GM13976 (cell line): Measurements from ENCODE around the gene ZIM2.

Experiments
- DNase-seq: peaks from one replicate; pipeline ENCODE4 v3.0.0; 2012; ENCODE audit warnings: low spot score
- CTCF ChIP-seq: IDR thresholded peaks from 2 replicates; pipeline ENCODE4 v1.5.1; 2012; ENCODE audit warnings: borderline replicate concordance, mild to moderate bottlenecking; ENCODE audit not compliant: insufficient read depth; ENCODE audit errors: extremely low read depth, missing control alignments, control extremely low read depth
- in situ Hi-C: fragments of 300-500 bp; cut with MboI; formaldehyde crosslinking; loops from one replicate; pipeline ENCODE4 v1.12.0; 2022; ENCODE audit warnings: low sequenced_read_pairs, mixed read lengths, inconsistent platforms; ENCODE audit not compliant: unreplicated experiment

Gene ZIM2

GRCh38 chr19:56835401-56835800 lies 5.1 kb downstream of the ZIM2 start:
- in situ Hi-C loops, result no loop called here
- no peak for TF ChIP-seq CTCF
- no peak for DNase-seq

- no peak for TF ChIP-seq CTCF
- in situ Hi-C loops, result no loop called here
- DNase-seq, result no peak
Measured at GRCh38 chr19:56834564-56835375, 5.8 kb downstream of the ZIM2 start.

- in situ Hi-C loops, result no loop called here
- no peak for TF ChIP-seq CTCF
- DNase-seq, result no peak
Measured at GRCh38 chr19:56832352-56832928, 8.1 kb downstream of the ZIM2 start.

- TF ChIP-seq CTCF, result no peak
- DNase-seq, result no peak
- in situ Hi-C loops, result no loop called here
Measured at GRCh38 chr19:56831255-56831654, 9.3 kb downstream of the ZIM2 start.

- DNase-seq, result no peak
- TF ChIP-seq CTCF, result no peak
- in situ Hi-C loops, result no loop called here
Measured at GRCh38 chr19:56829596-56829995, 10.9 kb downstream of the ZIM2 start.

GRCh38 chr19:56827708-56828107 lies 12.8 kb downstream of the ZIM2 start:
- no peak for TF ChIP-seq CTCF
- DNase-seq, result no peak
- in situ Hi-C loops, result no loop called here
